AG04450 (cell line): ENCODE data around the gene GH2. TPM values are rescaled to one million over a fixed set of nuclear protein-coding genes. Genes with fewer than 3 reads are reported as not detected.
"Not testable (repeated sequence)": the region's sequence is repeated elsewhere in the genome, so short reads cannot be mapped to it uniquely, and the experiment has no call there.

Experiments
- CTCF ChIA-PET: fragments of 300-600, 350-600 bp; formaldehyde crosslinking; extraction: SDS; loops from one replicate; lab custom pipeline; 2022; ENCODE audit warnings: antibody characterized with exemption, inconsistent platforms; lab: Charles Lee
- POLR2A ChIA-PET: fragments of 350-600 bp; formaldehyde crosslinking; extraction: SDS; loops from one replicate; lab custom pipeline; 2021; ENCODE audit warnings: antibody characterized with exemption, inconsistent platforms; lab: Yijun Ruan, JAX
- DNase-seq: peaks from one replicate; pipeline ENCODE4 v3.0.0-alpha.2; 2011; ENCODE audit warnings: low read depth, low spot score
- H3K27ac ChIP-seq: one replicate; pipeline ENCODE4 v1.5.1; 2012; ENCODE audit warnings: low read depth, low read length, control low read depth
- H3K27me3 ChIP-seq: one replicate; pipeline ENCODE4 v1.6.0; 2012; ENCODE audit warnings: low read length; ENCODE audit not compliant: control insufficient read depth, insufficient read depth
- H3K4me3 ChIP-seq: 2 replicates; pipeline ENCODE4 v1.5.1; 2011; ENCODE audit warnings: mild to moderate bottlenecking, low read depth, low read length, control low read depth
- H3K9me3 ChIP-seq: 2 replicates; pipeline ENCODE4 v1.5.1; 2012; ENCODE audit warnings: low read length; ENCODE audit not compliant: control insufficient read depth, insufficient read depth
- CTCF ChIP-seq: IDR thresholded peaks from 2 replicates; pipeline ENCODE4 v1.5.1; 2011; ENCODE audit warnings: low read depth, low read length, control low read depth, inconsistent platforms
- polyA plus RNA-seq: library from polyadenylated mRNA; depleted of rRNA; stranded (reverse); fragments of >200 nt; gene quantifications from 2 replicates; pipeline ENCODE4 v1.2.3, GENCODE V29; 2011

GH2 gene
- polyA plus RNA-seq, 1 experiment: not detected

GRCh38 chr17:63869491-63870291 lies 12.1 kb downstream of the GH2 start:
- TF ChIP-seq CTCF: peak; percentile 27
- POLR2A ChIA-PET, DNase-seq, H3K9me3 ChIP-seq, H3K27me3 ChIP-seq, H3K4me3 ChIP-seq, H3K27ac ChIP-seq: not testable (repeated sequence)
- CTCF ChIA-PET: interaction anchor here (1.4 kb wide), 1 partner anchor 12 kb away, joined by 6 read pairs; the partner anchor contains the start of gene GH2

- H3K27ac ChIP-seq, H3K27me3 ChIP-seq, H3K9me3 ChIP-seq, H3K4me3 ChIP-seq, POLR2A ChIA-PET, DNase-seq: not testable (repeated sequence)
- CTCF ChIA-PET: interaction anchor here (0.6 to 1.8 kb wide), 9 partner anchors 9 to 230 kb away, joined by 3 to 14 read pairs (median 5); partner anchors contain the start of genes CSHL1 and GH2
- peak; percentile 16; the same call in 1 of the 2 replicates for TF ChIP-seq CTCF
Measured at GRCh38 chr17:63866625-63867024, 15.1 kb downstream of the GH2 start.

- CTCF ChIA-PET: interaction anchor here (0.5 to 1.8 kb wide), 3 partner anchors 11 to 171 kb away, joined by 3 to 6 read pairs (median 4); no protein-coding TSS in a partner anchor
- POLR2A ChIA-PET: no interaction called here
- TF ChIP-seq CTCF: no peak
- Histone ChIP-seq H3K4me3 (no peak overlapping the region), H3K27me3 (peaks cover 13% of the 10 kb centered on the region), H3K9me3 (no peaks in the 10 kb centered on the region), H3K27ac (no peak overlapping the region)
- no peak for DNase-seq
Measured at GRCh38 chr17:63859257-63859656, 22.5 kb downstream of the GH2 start.

- POLR2A ChIA-PET, DNase-seq, H3K4me3 ChIP-seq, H3K9me3 ChIP-seq, H3K27ac ChIP-seq: not testable (repeated sequence)
- CTCF ChIA-PET: interaction anchor here (0.5 to 2.8 kb wide), 4 partner anchors 9 to 621 kb away, joined by 3 to 14 read pairs (median 6); no protein-coding TSS in a partner anchor
- H3K27me3 ChIP-seq: peaks cover 23% of the 10 kb centered on the region
Measured at GRCh38 chr17:63856425-63856824, 25.3 kb downstream of the GH2 start.

- H3K27ac ChIP-seq: no peak overlapping the region
- no peak for TF ChIP-seq CTCF
- H3K4me3 ChIP-seq: no peak overlapping the region
- POLR2A ChIA-PET: no interaction called here
- H3K27me3 ChIP-seq: peaks cover 22% of the 10 kb centered on the region
- no peaks in the 10 kb centered on the region for H3K9me3 ChIP-seq
- CTCF ChIA-PET: interaction anchor here (2.8 kb wide), 1 partner anchor 11 kb away, joined by 14 read pairs; no protein-coding TSS in a partner anchor
- DNase-seq: no peak
Measured at GRCh38 chr17:63855185-63855584, 26.6 kb downstream of the GH2 start.
